ENCODE data around the gene NKAPD1. TPM values are rescaled to one million over a fixed set of nuclear protein-coding genes. Genes with fewer than 3 reads are reported as not detected.

Gene NKAPD1
- total and polyA plus RNA-seq, 9 of the 15 experiments (the other 6 are each of a cell fraction or from before 2014, with no cell fraction given), result 14.1 to 73.5 (median 29.3) TPM

DNA sequence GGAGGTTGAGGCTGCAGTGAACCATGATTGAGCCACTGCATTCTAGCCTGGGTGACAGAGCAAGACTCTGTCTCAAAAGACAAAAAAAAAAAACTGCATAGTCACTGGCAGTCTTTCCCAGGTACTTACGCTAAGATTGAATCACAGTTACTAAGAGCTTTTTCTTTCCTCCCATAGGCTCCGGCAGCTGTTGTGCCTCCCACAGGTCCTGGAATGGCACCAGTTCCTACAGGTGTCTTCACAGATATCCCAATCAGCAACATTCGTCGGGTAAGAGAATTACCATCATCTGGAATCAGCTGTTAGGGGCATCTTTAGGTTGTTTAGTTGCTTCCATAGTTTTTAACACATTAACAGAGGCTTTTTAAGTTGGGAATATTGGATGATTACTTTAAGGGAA, 29.1 kb upstream of the NKAPD1 start (continued):
- TF ChIP-seq ATF1 (CRISPR knock-in tag; IDR thresholded peaks at IDR 0.05) (no peak), ATF1 (tag; IDR thresholded peaks at IDR 0.05) (0 out of 2 replicates have a peak, but pooled peaks have one; percentile 16), MTA2 (IDR thresholded peaks at IDR 0.05; ENCODE audit: low read depth) (peak; percentile 80), CTBP1 (IDR thresholded peaks at IDR 0.05; ENCODE audit: borderline replicate concordance) (peak; percentile 79), SRSF7 (optimal IDR thresholded peaks at IDR 0.05; ENCODE audit: low read depth, low read length) (no peak), TOE1 (IDR thresholded peaks at IDR 0.05; ENCODE audit: borderline replicate concordance) (no peak), TOE1 (CRISPR knock-in tag; IDR thresholded peaks at IDR 0.05; ENCODE audit: borderline replicate concordance, low read depth) (no peak), BACH1 (tag; IDR thresholded peaks at IDR 0.05) (peak; percentile 86; the same call in 1 of the 2 replicates), STAT5A (IDR thresholded peaks at IDR 0.05; ENCODE audit: borderline replicate concordance, low read length) (peak; percentile 47; the same call in 1 of the 2 replicates), NFE2L1 (tag; IDR thresholded peaks at IDR 0.05; ENCODE audit: borderline replicate concordance, low read depth) (peak; percentile 70), CBFA2T3 (IDR thresholded peaks at IDR 0.05) (peak; percentile 91), NFATC3 (IDR thresholded peaks at IDR 0.05) (no peak), ZNF551 (CRISPR knock-in tag; IDR thresholded peaks at IDR 0.05) (no peak), ZNF140 (CRISPR knock-in tag; IDR thresholded peaks at IDR 0.05) (no peak), ZFP1 (CRISPR knock-in tag; IDR thresholded peaks at IDR 0.05) (no peak), ZNF24 (IDR thresholded peaks at IDR 0.05) (peak; percentile 31; the same call in 1 of the 2 replicates), DACH1 (IDR thresholded peaks at IDR 0.05; ENCODE audit: partially characterized antibody) (peak; percentile 66), TAF9B (IDR thresholded peaks at IDR 0.05; ENCODE audit: partially characterized antibody) (peak; percentile 21), FOXA3 (CRISPR knock-in tag; conservative IDR thresholded peaks at IDR 0.05 in 1 of 2, IDR thresholded peaks at IDR 0.05 in 1 of 2) (no peak), FOXJ2 (tag; IDR thresholded peaks at IDR 0.05) (no peak), ZEB2 (IDR thresholded peaks at IDR 0.05) (peak; percentile 94), CREM (IDR thresholded peaks at IDR 0.05; ENCODE audit: low read depth) (peak; percentile 10; the same call in 1 of the 2 replicates), TRIM24 (IDR thresholded peaks at IDR 0.05) (peak; percentile 62 to 76), EHMT2 (IDR thresholded peaks at IDR 0.05) (peak; percentile 8; the same call in 1 of the 2 replicates), TEAD1 (CRISPR knock-in tag; IDR thresholded peaks at IDR 0.05) (no peak), JUND (IDR thresholded peaks at IDR 0.05; ENCODE audit: borderline replicate concordance, low read depth, low read length) (peak; percentile 33; the same call in 1 of the 2 replicates), JUND (tag; IDR thresholded peaks at IDR 0.05; ENCODE audit: borderline replicate concordance, low read depth, low read length) (no peak), ZZZ3 (IDR thresholded peaks at IDR 0.05) (no peak), HDAC2 (IDR thresholded peaks at IDR 0.05) (peak; percentile 87), PML (IDR thresholded peaks at IDR 0.05; ENCODE audit: low read length) (0 out of 2 replicates have a peak, but pooled peaks have one; percentile 25)
- TF ChIP-seq, protein P1, sequence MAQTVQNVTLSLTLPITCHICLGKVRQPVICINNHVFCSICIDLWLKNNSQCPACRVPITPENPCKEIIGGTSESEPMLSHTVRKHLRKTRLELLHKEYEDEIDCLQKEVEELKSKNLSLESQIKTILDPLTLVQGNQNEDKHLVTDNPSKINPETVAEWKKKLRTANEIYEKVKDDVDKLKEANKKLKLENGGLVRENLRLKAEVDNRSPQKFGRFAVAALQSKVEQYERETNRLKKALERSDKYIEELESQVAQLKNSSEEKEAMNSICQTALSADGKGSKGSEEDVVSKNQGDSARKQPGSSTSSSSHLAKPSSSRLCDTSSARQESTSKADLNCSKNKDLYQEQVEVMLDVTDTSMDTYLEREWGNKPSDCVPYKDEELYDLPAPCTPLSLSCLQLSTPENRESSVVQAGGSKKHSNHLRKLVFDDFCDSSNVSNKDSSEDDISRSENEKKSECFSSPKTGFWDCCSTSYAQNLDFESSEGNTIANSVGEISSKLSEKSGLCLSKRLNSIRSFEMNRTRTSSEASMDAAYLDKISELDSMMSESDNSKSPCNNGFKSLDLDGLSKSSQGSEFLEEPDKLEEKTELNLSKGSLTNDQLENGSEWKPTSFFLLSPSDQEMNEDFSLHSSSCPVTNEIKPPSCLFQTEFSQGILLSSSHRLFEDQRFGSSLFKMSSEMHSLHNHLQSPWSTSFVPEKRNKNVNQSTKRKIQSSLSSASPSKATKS (CRISPR knock-in tag; IDR thresholded peaks at IDR 0.05), result no peak
- TF ChIP-seq, protein P2, sequence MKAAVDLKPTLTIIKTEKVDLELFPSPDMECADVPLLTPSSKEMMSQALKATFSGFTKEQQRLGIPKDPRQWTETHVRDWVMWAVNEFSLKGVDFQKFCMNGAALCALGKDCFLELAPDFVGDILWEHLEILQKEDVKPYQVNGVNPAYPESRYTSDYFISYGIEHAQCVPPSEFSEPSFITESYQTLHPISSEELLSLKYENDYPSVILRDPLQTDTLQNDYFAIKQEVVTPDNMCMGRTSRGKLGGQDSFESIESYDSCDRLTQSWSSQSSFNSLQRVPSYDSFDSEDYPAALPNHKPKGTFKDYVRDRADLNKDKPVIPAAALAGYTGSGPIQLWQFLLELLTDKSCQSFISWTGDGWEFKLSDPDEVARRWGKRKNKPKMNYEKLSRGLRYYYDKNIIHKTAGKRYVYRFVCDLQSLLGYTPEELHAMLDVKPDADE (conservative IDR thresholded peaks at IDR 0.05; ENCODE audit: control insufficient read depth, low read depth, low read length), result no peak
